ENCODE measurements around the gene ZNF318. TPM values are rescaled to one million over a fixed set of nuclear protein-coding genes. Genes with fewer than 3 reads are reported as not detected.

Gene ZNF318
- total and polyA plus RNA-seq, 11 donors = 7.3 to 15.7 (median 13.9) TPM

GRCh38 chr6:43298565-43299337 is 70.7 kb downstream of the ZNF318 start:
- ATAC-seq = no peak
- Histone ChIP-seq H3K27me3 (peaks cover 0 to 14% (median 0%) of the 10 kb centered on the region in 9 donors), H3K27ac (no peak overlapping the region), H3K4me1 (peaks cover 0 to 15% (median 3%) of the 10 kb centered on the region in 12 donors), H3K9me3 (no peaks in the 10 kb centered on the region), H3K4me3 (no peak overlapping the region), H3K36me3 (no peaks in the 10 kb centered on the region)
- intact Hi-C loops (cut with DNase I) = no loop called here
- TF ChIP-seq POLR2A (IDR thresholded peaks at IDR 0.05) = no peak
- no peak for DNase-seq
- 75 to 84% (median 80%) methylated on average over 12 of the region's 12 CpGs for WGBS, 4 donors

- intact Hi-C loops (cut with DNase I) = no loop called here
- 25 to 72% (median 67%) methylated on average over 4 to 10 of the region's 10 CpGs for WGBS, 4 donors
- peak in 4 of 5 donors; percentile 65 to 89 (median 73) for DNase-seq
- Histone ChIP-seq H3K9me3 (no peaks in the 10 kb centered on the region), H3K27ac (peak within 1 kb of the TSS in 8 of 12 donors; percentile 12 to 67 (median 54)), H3K4me3 (no peak within 1 kb of the TSS), H3K36me3 (no peaks in the 10 kb centered on the region), H3K27me3 (peaks cover 0 to 14% (median 0%) of the 10 kb centered on the region in 9 donors), H3K4me1 (peaks cover 0 to 15% (median 3%) of the 10 kb centered on the region in 12 donors)
- ATAC-seq = peak; percentile 51 to 89 (median 81)
- TF ChIP-seq POLR2A (IDR thresholded peaks at IDR 0.05) (no peak), CTCF (IDR thresholded peaks at IDR 0.05) (no peak)
Observed at GRCh38 chr6:43297644-43298564, 71.5 kb downstream of the ZNF318 start, which contains the start of gene SLC22A7. Gene SLC22A7, plus strand, starts transcription at chr6:43298260. Its CDS starts 99 bp downstream, at chr6:43298359.

GRCh38 chr6:43296780-43297497 is 72.5 kb downstream of the ZNF318 start:
- intact Hi-C loops (cut with DNase I) = no loop called here
- Histone ChIP-seq H3K9me3 (no peaks in the 10 kb centered on the region), H3K36me3 (no peaks in the 10 kb centered on the region), H3K4me3 (no peak overlapping the region), H3K27ac (peak overlapping the region in 2 of 12 donors; percentile 11 to 55), H3K4me1 (peaks cover 0 to 15% (median 3%) of the 10 kb centered on the region in 12 donors), H3K27me3 (peaks cover 0 to 14% (median 0%) of the 10 kb centered on the region in 9 donors)
- DNase-seq = no peak
- 83 to 85% (median 84%) methylated on average over 5 of the region's 5 CpGs for WGBS, 4 donors
- no peak for ATAC-seq
- TF ChIP-seq CTCF (IDR thresholded peaks at IDR 0.05) (no peak), POLR2A (IDR thresholded peaks at IDR 0.05) (no peak)

- ATAC-seq (no peak), DNase-seq (no peak)
- Histone ChIP-seq H3K4me3 (no peak overlapping the region), H3K36me3 (no peaks in the 10 kb centered on the region), H3K27me3 (peaks cover 0 to 14% (median 0%) of the 10 kb centered on the region in 9 donors), H3K27ac (no peak overlapping the region), H3K9me3 (no peaks in the 10 kb centered on the region), H3K4me1 (peaks cover 0 to 15% (median 3%) of the 10 kb centered on the region in 12 donors)
- WGBS, 4 donors = 92 to 100% (median 94%) methylated on average over 3 of the region's 3 CpGs
- intact Hi-C loops (cut with DNase I) = no loop called here
- TF ChIP-seq CTCF (IDR thresholded peaks at IDR 0.05) = no peak
- TF ChIP-seq POLR2A (IDR thresholded peaks at IDR 0.05) = no peak
Observed at GRCh38 chr6:43295456-43295855, 74.0 kb downstream of the ZNF318 start.

All from heart left ventricle (tissue), 16 donors.